ENCODE data around the gene RBM11. TPM values are rescaled to one million over a fixed set of nuclear protein-coding genes. Genes with fewer than 3 reads are reported as not detected.

RBM11 gene, protein sequence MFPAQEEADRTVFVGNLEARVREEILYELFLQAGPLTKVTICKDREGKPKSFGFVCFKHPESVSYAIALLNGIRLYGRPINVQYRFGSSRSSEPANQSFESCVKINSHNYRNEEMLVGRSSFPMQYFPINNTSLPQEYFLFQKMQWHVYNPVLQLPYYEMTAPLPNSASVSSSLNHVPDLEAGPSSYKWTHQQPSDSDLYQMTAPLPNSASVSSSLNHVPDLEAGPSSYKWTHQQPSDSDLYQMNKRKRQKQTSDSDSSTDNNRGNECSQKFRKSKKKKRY
- not detected in 2 replicates for total RNA-seq

GRCh38 chr21:14215971-14216641, at the start of gene RBM11:
TSS of gene RBM11 (plus strand) at chr21:14216157. CDS start at chr21:14216187, 30 bp downstream.

DNA sequence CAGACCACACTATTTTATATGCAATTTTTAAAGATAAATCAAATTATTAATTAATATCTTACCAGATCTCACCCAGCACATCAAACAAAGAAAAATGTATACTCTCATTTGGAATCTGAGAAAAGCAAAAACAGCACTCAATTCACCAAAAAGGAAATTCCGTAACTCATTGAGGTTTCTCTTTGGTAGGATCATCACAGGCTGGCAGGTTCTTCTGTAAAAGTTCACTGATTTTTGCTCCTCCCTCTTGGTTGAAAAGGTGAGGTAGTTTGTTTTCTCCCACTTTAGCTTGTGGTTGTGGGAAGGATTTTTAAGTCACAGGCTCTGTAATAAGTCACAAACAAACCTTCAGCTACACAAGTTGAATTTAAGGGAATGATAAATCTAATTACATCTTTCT, 5.2 kb upstream of the RBM11 start, which contains the start of gene LIPI:
TSS of gene LIPI (minus strand) at position 218 of the 400 bp plus-strand sequence. CDS start at position 108, 110 bp downstream.

Other genes with a start within 250 kb of the RBM11 start
- not detected in 2 replicates for gene LIPI, start 5.2 kb upstream of the RBM11 start, total RNA-seq
- gene HSPA13, start 167.0 kb downstream of the RBM11 start, total RNA-seq: 49.1 and 60.6 TPM in 2 replicates

All from aortic smooth muscle cell (primary cell).